Neural crest cell (in vitro differentiated cells): ENCODE measurements around the gene ATP9A. TPM values are rescaled to one million over a fixed set of nuclear protein-coding genes. Genes with fewer than 3 reads are reported as not detected.

Experiments used
- DNase-seq: peaks from one replicate; pipeline ENCODE4 v3.0.0; 2021; ENCODE audit warnings: low read depth, mixed read lengths, low spot score
- H3K27ac Mint-ChIP-seq: one replicate; pipeline ENCODE4 v1.8.0; 2021; ENCODE audit warnings: mild to moderate bottlenecking, mixed read lengths; ENCODE audit not compliant: unreplicated experiment
- H3K27me3 Mint-ChIP-seq: 2 replicates; pipeline ENCODE4 v1.8.0; 2021; ENCODE audit warnings: low read depth, mild to moderate bottlenecking, mixed read lengths
- H3K36me3 Mint-ChIP-seq: 2 replicates; pipeline ENCODE4 v1.8.0; 2021; ENCODE audit warnings: low read depth, mild to moderate bottlenecking, mixed read lengths
- H3K4me1 Mint-ChIP-seq: 2 replicates; pipeline ENCODE4 v1.8.0; 2021; ENCODE audit warnings: mixed read lengths
- H3K4me3 Mint-ChIP-seq: one replicate; pipeline ENCODE4 v1.8.0; 2021; ENCODE audit warnings: mild to moderate bottlenecking, mixed read lengths
- H3K9me3 Mint-ChIP-seq: 2 replicates; pipeline ENCODE4 v1.8.0; 2021; ENCODE audit warnings: mixed read lengths
- total RNA-seq: library from RNA; stranded (reverse); gene quantifications from 2 replicates; pipeline ENCODE4 v1.2.1, GENCODE V29; 2021
- TF ChIP-seq, protein P1 (sequence below): fragments of 200-600 bp; sonication (generic); conservative IDR thresholded peaks from 2 replicates; pipeline ENCODE4 v1.5.0; 2021; ENCODE audit warnings: antibody characterized with exemption, mild to moderate bottlenecking

The ATP9A gene
- total RNA-seq, 1 donor from 2014 or later, result 39.0 TPM

- peak overlapping the region; percentile 66 for H3K27ac Mint-ChIP-seq
- TF ChIP-seq, protein P1, sequence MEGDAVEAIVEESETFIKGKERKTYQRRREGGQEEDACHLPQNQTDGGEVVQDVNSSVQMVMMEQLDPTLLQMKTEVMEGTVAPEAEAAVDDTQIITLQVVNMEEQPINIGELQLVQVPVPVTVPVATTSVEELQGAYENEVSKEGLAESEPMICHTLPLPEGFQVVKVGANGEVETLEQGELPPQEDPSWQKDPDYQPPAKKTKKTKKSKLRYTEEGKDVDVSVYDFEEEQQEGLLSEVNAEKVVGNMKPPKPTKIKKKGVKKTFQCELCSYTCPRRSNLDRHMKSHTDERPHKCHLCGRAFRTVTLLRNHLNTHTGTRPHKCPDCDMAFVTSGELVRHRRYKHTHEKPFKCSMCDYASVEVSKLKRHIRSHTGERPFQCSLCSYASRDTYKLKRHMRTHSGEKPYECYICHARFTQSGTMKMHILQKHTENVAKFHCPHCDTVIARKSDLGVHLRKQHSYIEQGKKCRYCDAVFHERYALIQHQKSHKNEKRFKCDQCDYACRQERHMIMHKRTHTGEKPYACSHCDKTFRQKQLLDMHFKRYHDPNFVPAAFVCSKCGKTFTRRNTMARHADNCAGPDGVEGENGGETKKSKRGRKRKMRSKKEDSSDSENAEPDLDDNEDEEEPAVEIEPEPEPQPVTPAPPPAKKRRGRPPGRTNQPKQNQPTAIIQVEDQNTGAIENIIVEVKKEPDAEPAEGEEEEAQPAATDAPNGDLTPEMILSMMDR, result no peak
- H3K36me3 Mint-ChIP-seq, result no peaks in the 10 kb centered on the region
- H3K4me3 Mint-ChIP-seq, result no peak overlapping the region
- no peaks in the 10 kb centered on the region for H3K27me3 Mint-ChIP-seq
- no peaks in the 10 kb centered on the region for H3K9me3 Mint-ChIP-seq
- no peak for DNase-seq
- H3K4me1 Mint-ChIP-seq, result peaks cover 33% of the 10 kb centered on the region
These were observed 88.8 kb downstream of the ATP9A start for GRCh38 chr20:51679254-51679921.

GRCh38 chr20:51678026-51678697 lies 90.0 kb downstream of the ATP9A start:
- Mint-ChIP-seq H3K27ac (peak overlapping the region; percentile 93), H3K4me3 (no peak overlapping the region), H3K27me3 (no peaks in the 10 kb centered on the region), H3K36me3 (no peaks in the 10 kb centered on the region), H3K9me3 (no peaks in the 10 kb centered on the region), H3K4me1 (peaks cover 33% of the 10 kb centered on the region)
- peak; percentile 34 for DNase-seq
- TF ChIP-seq, protein P1, result no peak

DNA sequence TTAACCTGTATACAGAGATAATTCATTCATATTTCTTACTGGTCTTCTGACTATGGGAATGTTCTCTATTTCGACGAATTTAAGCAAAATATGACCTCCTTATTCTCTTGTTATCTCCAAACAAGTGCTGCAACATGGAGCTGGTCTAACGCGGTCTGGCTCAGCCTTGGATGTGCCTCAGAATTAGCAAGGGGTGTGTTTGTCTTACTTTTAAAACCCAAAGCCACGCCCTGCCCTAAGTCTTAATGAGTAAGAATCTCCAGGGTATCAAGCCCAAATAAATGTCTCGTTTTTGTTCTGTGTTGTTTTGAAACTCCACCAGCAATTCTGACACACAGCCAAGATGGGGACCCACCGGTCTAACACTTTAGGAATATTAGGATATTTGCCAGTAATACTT lies 99.2 kb downstream of the ATP9A start:
- Mint-ChIP-seq H3K9me3 (no peaks in the 10 kb centered on the region), H3K4me3 (no peak overlapping the region), H3K27me3 (no peaks in the 10 kb centered on the region), H3K36me3 (peaks cover 6% of the 10 kb centered on the region), H3K4me1 (no peaks in the 10 kb centered on the region), H3K27ac (no peak overlapping the region)
- no peak for DNase-seq
- TF ChIP-seq, protein P1, result no peak

DNA sequence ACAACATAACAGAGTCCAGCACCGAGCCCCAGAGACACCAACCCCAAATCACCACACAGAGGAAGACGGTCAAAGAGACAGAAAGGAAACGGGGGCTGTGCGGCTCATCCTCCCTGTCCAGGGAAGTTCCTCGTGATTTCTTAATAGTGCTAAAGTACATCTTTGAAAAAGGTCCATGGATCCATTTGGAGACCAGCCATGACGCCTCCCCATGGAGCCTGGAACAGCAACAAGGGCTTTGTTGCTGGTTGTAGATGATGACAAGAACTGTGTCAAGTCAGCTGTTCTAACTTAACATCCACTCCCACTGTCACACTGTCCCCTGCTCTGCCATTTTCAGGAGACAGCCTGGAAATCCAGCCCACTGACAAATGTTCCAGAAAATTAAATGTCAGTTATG lies 99.7 kb downstream of the ATP9A start:
- Mint-ChIP-seq H3K4me3 (no peak overlapping the region), H3K4me1 (no peaks in the 10 kb centered on the region), H3K9me3 (no peaks in the 10 kb centered on the region), H3K27me3 (no peaks in the 10 kb centered on the region), H3K27ac (no peak overlapping the region), H3K36me3 (peaks cover 6% of the 10 kb centered on the region)
- TF ChIP-seq, protein P1, result no peak
- DNase-seq, result no peak

- Mint-ChIP-seq H3K4me1 (no peaks in the 10 kb centered on the region), H3K36me3 (peaks cover 6% of the 10 kb centered on the region), H3K4me3 (no peak overlapping the region), H3K9me3 (no peaks in the 10 kb centered on the region), H3K27me3 (no peaks in the 10 kb centered on the region), H3K27ac (no peak overlapping the region)
- DNase-seq, result no peak
- TF ChIP-seq, protein P1, result no peak
These were observed 100.7 kb downstream of the ATP9A start for GRCh38 chr20:51667491-51667890.
